Measurements from ENCODE around the gene ADGRB2. TPM values are rescaled to one million over a fixed set of nuclear protein-coding genes. Genes with fewer than 3 reads are reported as not detected.

ADGRB2 gene
- total RNA-seq, 3 donors from 2014 or later, result 0.18 to 0.68 (median 0.65) TPM

- Mint-ChIP-seq H3K9me3 (no peaks in the 10 kb centered on the region), H3K36me3 (ENCODE audit: insufficient read depth) (no peaks in the 10 kb centered on the region), H3K27me3 (ENCODE audit: low read depth) (peaks cover 4% of the 10 kb centered on the region), H3K4me3 (no peak overlapping the region), H3K4me1 (ENCODE audit: low read depth) (no peaks in the 10 kb centered on the region)
- DNase-seq (no peak), ATAC-seq (no peak)
These were observed 84.4 kb downstream of the ADGRB2 start for GRCh38 chr1:31679676-31680230.

GRCh38 chr1:31679091-31679490 lies 85.0 kb downstream of the ADGRB2 start:
- no peaks in the 10 kb centered on the region for H3K9me3 Mint-ChIP-seq
- ATAC-seq, result no peak
- H3K27me3 Mint-ChIP-seq (ENCODE audit: low read depth), result peaks cover 3% of the 10 kb centered on the region
- no peak for DNase-seq
- no peak overlapping the region for H3K4me3 Mint-ChIP-seq
- no peaks in the 10 kb centered on the region for H3K4me1 Mint-ChIP-seq (ENCODE audit: low read depth)
- H3K36me3 Mint-ChIP-seq (ENCODE audit: insufficient read depth), result no peaks in the 10 kb centered on the region

- DNase-seq, result no peak
- Mint-ChIP-seq H3K36me3 (ENCODE audit: insufficient read depth) (no peaks in the 10 kb centered on the region), H3K4me1 (ENCODE audit: low read depth) (no peaks in the 10 kb centered on the region), H3K4me3 (no peak overlapping the region), H3K27me3 (ENCODE audit: low read depth) (peaks cover 4% of the 10 kb centered on the region), H3K9me3 (no peaks in the 10 kb centered on the region)
- no peak for ATAC-seq
These were observed 85.5 kb downstream of the ADGRB2 start for GRCh38 chr1:31678681-31679080.

GRCh38 chr1:31677949-31678348 lies 86.2 kb downstream of the ADGRB2 start:
- Mint-ChIP-seq H3K4me3 (no peak overlapping the region), H3K4me1 (ENCODE audit: low read depth) (no peaks in the 10 kb centered on the region), H3K27me3 (ENCODE audit: low read depth) (peaks cover 5% of the 10 kb centered on the region), H3K36me3 (ENCODE audit: insufficient read depth) (no peaks in the 10 kb centered on the region), H3K9me3 (no peaks in the 10 kb centered on the region)
- DNase-seq (no peak), ATAC-seq (no peak)

GRCh38 chr1:31677401-31677800 lies 86.7 kb downstream of the ADGRB2 start:
- no peaks in the 10 kb centered on the region for H3K4me1 Mint-ChIP-seq (ENCODE audit: low read depth)
- DNase-seq, result no peak
- H3K9me3 Mint-ChIP-seq, result no peaks in the 10 kb centered on the region
- no peak for ATAC-seq
- H3K4me3 Mint-ChIP-seq, result no peak overlapping the region
- no peaks in the 10 kb centered on the region for H3K36me3 Mint-ChIP-seq (ENCODE audit: insufficient read depth)
- H3K27me3 Mint-ChIP-seq (ENCODE audit: low read depth), result peaks cover 5% of the 10 kb centered on the region

Other genes with a start within 250 kb of the ADGRB2 start
- gene TINAGL1, start 187.8 kb downstream of the ADGRB2 start, total RNA-seq, result under 1 TPM in 2 of 3 donors, not detected in 1; 0.18 to 0.38 TPM
- not detected for gene HCRTR1, start 146.7 kb downstream of the ADGRB2 start, total RNA-seq
- gene PEF1, start 119.5 kb downstream of the ADGRB2 start, total RNA-seq, result 10 to 100 TPM; 67.0 to 73.9 (median 71.5) TPM
- under 1 TPM; 0.57 to 0.89 (median 0.61) TPM for gene COL16A1, start 60.3 kb downstream of the ADGRB2 start, total RNA-seq
- under 1 TPM in 1 of 3 donors, not detected in 2; 0.14 TPM for gene SPOCD1, start 51.7 kb upstream of the ADGRB2 start, total RNA-seq
- 100 to 1,000 TPM; 294 to 337 (median 297) TPM for gene PTP4A2, start 174.0 kb upstream of the ADGRB2 start, total RNA-seq
- 100 to 1,000 TPM; 186 to 191 (median 187) TPM for gene KHDRBS1, start 249.5 kb upstream of the ADGRB2 start, total RNA-seq